Fibroblast of pulmonary artery (primary cell): ENCODE data around the gene PATL2.
"Not testable (repeated sequence)": the region's sequence is repeated elsewhere in the genome, so short reads cannot be mapped to it uniquely, and the experiment has no call there.

Experiments
- DNase-seq: peaks from one replicate; pipeline ENCODE4 v3.0.0-alpha.2; 2010; ENCODE audit warnings: low read depth
- H3K4me3 ChIP-seq: replicated peaks from 2 replicates; pipeline ENCODE4 v1.5.1; 2011; ENCODE audit warnings: low read depth, mild to moderate bottlenecking, control low read depth, low read length, moderate library complexity
- TF ChIP-seq, protein P1 (sequence below): IDR thresholded peaks from 2 replicates; pipeline ENCODE4 v1.5.1; 2011; ENCODE audit warnings: mild to moderate bottlenecking, control low read depth, low read length, inconsistent platforms; ENCODE audit errors: missing control alignments

Gene PATL2

DNA sequence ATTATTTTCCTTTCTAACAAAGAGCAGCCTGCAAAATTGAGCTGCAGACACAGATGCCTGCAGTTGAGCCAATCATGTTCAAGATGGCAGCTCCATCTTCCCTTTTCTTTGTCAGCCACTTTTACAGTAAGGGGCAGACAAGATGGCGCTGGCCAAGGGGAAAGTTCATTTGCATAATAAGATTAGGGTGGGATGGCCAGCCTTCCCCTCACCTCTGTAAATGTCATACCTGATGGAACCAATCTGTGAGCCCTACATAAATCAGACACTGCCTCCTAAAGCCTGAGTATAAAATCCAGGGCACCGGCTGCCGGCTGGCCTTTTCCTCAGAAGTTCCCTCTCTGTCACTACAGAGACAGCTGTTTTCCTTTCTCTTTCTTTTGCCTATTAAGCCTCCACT, 15.8 kb downstream of the PATL2 start:
- DNase-seq = no peak
- TF ChIP-seq, protein P1, sequence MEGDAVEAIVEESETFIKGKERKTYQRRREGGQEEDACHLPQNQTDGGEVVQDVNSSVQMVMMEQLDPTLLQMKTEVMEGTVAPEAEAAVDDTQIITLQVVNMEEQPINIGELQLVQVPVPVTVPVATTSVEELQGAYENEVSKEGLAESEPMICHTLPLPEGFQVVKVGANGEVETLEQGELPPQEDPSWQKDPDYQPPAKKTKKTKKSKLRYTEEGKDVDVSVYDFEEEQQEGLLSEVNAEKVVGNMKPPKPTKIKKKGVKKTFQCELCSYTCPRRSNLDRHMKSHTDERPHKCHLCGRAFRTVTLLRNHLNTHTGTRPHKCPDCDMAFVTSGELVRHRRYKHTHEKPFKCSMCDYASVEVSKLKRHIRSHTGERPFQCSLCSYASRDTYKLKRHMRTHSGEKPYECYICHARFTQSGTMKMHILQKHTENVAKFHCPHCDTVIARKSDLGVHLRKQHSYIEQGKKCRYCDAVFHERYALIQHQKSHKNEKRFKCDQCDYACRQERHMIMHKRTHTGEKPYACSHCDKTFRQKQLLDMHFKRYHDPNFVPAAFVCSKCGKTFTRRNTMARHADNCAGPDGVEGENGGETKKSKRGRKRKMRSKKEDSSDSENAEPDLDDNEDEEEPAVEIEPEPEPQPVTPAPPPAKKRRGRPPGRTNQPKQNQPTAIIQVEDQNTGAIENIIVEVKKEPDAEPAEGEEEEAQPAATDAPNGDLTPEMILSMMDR = no peak

DNA sequence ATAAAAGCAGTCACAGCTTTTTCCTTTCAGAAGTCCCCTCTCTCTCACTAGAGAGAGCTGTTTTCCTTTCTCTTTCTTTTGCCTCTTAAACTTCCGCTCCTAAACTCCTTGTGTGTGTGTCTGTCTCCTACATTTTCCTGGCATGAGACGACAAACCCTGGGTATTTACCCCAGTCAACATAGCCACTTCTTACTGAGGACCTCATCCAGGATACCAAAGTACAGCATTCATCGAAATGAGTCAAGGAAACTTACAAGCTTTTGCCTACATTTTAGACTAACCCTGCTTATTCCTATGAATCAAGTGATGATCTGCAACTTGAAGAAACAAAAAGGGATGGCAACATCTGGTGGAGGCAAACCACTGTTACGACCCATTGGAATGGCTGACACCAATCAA, 16.7 kb downstream of the PATL2 start:
- TF ChIP-seq, protein P1 = no peak
- DNase-seq = no peak
- no peak overlapping the region for H3K4me3 ChIP-seq

More for the DNA sequence above, 15.8 kb downstream of the PATL2 start:
- no peak overlapping the region for H3K4me3 ChIP-seq

- no peak overlapping the region for H3K4me3 ChIP-seq
- no peak for DNase-seq
- TF ChIP-seq, protein P1 = no peak
Observed at GRCh38 chr15:44692659-44693058, 18.5 kb downstream of the PATL2 start.

GRCh38 chr15:44690245-44690644, 20.9 kb downstream of the PATL2 start:
- DNase-seq, H3K4me3 ChIP-seq: not testable (repeated sequence)

DNA sequence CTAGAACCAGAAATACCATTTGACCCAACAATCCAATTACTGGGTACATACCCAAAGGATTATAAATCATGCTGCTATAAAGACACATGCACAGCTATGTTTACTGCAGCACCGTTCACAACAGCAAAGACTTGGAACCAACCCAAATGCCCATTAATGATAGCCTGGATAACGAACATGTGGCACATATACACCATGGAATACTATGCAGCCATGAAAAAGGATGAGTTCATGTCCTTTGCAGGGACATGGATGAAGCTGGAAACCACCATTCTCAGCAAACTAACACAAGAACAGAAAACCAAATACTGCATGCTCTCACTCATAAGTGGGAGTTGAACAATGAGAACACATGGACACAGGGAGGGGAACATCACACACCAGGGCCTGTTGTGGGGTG, 21.8 kb downstream of the PATL2 start:
- not testable (repeated sequence) for H3K4me3 ChIP-seq, DNase-seq

- peak; percentile 13 for DNase-seq
- not testable (repeated sequence) for H3K4me3 ChIP-seq
Observed at GRCh38 chr15:44682809-44683682, 28.1 kb downstream of the PATL2 start.

- TF ChIP-seq, protein P1 = no peak
- H3K4me3 ChIP-seq = no peak overlapping the region
- no peak for DNase-seq
Observed at GRCh38 chr15:44682211-44682610, 28.9 kb downstream of the PATL2 start.

DNA sequence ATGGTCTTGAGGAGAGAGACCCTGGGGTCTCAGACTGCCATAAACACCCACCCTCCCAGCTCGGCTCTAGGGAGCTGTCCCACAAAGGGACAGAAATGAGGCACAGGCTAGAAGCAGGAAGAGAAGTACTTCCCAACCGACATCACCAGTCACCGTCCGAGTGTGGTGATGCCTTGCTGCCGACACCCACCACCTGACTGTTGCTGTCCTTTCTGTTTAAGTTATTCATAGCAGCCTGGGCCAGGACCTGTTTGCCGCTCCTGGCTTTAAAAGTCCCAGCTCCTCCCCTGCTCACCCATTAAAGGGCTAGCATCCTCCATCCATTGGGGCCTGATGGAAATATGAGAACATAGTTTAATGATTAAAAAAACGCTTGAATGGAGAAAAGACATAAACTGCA, 34.4 kb downstream of the PATL2 start:
- TF ChIP-seq, protein P1 = no peak
- no peak for DNase-seq
- no peak overlapping the region for H3K4me3 ChIP-seq

GRCh38 chr15:44675911-44676310, 35.2 kb downstream of the PATL2 start:
- no peak for DNase-seq
- H3K4me3 ChIP-seq = no peak overlapping the region
- TF ChIP-seq, protein P1 = no peak
